Activated CD4-positive, alpha-beta T cell treated with anti-CD3 and anti-CD28 coated beads, Interleukin-2, amount 50 U/mL, for 48 hours (primary cell): ENCODE results near the gene VWA5B1.
A peak's percentile ranks its signal among the peaks of the same experiment; 100 is the strongest.
"Not testable (repeated sequence)": the region's sequence is repeated elsewhere in the genome, so short reads cannot be mapped to it uniquely, and the experiment has no call there.

Experiments
- DNase-seq, 2 experiments: peaks; one replicate each; pipeline ENCODE4 v3.0.0-alpha.2; 2020

Gene VWA5B1

DNA sequence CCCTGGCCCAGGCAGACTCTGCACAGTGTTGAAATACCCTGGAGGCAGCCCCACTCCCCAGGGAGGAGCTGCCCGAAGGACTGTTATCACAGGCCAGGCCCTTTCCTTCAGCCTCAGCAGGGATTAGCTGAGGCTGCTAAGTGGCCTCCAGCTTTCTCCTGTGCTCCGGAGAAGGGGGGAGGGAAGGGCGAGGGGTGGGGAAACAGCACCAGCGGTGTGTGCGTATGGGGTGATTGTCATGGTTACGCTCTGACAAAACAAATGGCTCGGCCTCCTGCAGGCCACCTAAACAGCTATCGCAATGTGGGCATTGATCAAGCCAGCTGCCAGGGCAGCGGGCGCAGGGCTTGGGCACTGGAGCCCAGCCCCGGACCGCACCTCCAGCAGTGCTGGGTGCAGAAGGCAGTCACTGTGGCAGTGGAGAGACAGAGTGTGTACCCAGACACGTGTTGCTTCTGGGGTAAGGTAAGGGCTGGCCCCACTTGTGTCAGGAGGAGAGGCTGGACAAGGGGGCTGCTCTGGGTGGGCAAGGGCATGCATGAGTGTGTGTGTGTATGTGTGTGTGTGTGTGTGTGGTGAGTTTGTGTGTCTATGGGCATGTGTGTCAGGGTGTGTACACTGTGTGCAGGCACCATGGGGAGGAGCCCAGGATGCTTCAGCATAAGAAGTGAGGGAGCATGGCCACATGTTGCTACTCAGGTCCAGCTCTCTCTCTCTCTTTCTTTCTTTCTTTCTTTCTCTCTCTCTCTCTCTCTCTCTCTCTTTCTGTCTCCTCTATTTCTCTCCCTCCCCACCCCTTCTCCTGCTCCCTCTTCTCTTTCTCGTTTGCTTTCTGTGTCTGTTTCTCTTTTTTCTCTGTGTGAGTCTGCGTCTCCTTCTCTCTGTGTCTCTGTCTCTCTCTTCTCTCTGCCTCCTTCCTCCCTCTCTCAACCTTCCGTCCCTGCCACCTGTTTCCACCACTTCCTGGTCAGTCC, at the start of gene VWA5B1:
Gene VWA5B1 (plus strand): TSS at position 252 of the 974 bp plus-strand sequence. CDS start 19,727 bp downstream, outside the sequence.
- DNase-seq, result no peak

- DNase-seq, result no peak
These were observed 47.7 kb upstream of the VWA5B1 start for GRCh38 chr1:20242890-20243479.

- peak; percentile 51 to 66 for DNase-seq
These were observed 41.6 kb upstream of the VWA5B1 start for GRCh38 chr1:20248971-20249612.

GRCh38 chr1:20250340-20250989, 40.2 kb upstream of the VWA5B1 start:
- peak; percentile 29 to 40 for DNase-seq

DNA sequence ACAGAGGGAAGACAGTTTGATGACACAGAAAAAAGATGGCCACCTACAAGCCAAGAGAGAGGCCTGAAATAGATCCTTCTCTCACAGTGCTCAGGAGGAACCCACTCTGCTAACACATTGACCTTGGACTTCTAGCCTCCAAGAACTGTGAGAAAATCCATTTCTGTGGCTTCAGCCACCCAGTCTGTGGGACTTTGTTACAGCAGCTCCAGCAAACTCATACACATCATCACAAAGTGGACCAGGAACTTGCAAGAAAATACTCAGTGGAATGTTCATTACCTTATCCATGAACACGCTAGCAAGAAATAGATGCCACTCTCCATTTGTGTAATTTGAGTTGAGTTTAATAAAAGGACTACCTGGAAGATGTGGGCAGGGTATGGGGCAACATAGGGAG, 38.1 kb upstream of the VWA5B1 start:
- no peak for DNase-seq

DNA sequence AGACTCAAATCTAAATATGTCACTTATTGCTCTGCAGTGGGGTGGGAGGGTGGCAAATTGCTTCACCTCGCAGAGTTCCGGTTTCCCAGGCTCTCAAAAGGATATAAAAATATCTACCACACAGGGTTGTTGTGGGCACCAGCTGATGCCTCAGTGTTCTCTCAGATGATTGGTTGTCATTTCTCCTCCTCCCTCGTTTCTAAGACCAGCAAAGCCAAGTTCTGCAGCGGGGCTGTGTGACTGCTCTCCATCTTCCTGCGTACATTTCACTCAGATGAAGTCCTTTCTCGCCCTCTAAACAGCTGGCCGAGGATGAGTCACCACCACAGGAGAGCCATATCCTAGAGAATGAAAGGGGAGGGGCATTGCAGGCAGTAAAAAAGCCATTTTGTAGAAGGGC, 35.0 kb upstream of the VWA5B1 start:
- DNase-seq, result no peak

GRCh38 chr1:20259646-20260045, 31.0 kb upstream of the VWA5B1 start:
- DNase-seq, result no peak

DNA sequence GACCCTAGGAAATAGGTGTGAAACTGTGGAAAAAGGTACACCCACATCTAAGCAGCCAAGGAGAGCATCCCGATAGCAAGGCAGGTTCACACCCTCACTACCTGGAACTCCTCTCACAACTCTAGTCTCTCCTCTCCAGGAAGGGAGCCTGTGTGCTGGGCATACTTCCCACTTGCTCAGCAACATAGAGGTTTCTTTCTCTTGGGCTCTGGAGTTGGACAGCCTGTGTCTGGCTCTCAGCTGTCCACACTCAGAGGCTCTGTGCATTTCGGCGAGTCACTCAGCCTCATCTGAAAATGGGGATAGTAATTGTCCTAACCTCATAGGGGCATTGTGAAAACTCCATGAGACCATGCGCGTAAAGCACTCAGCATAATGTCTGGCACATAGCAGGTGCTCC, 29.6 kb upstream of the VWA5B1 start:
- no peak for DNase-seq

- DNase-seq, result no peak
These were observed 27.7 kb upstream of the VWA5B1 start for GRCh38 chr1:20262810-20263534.

- DNase-seq, result no peak
These were observed 25.4 kb upstream of the VWA5B1 start for GRCh38 chr1:20265250-20265649.

DNA sequence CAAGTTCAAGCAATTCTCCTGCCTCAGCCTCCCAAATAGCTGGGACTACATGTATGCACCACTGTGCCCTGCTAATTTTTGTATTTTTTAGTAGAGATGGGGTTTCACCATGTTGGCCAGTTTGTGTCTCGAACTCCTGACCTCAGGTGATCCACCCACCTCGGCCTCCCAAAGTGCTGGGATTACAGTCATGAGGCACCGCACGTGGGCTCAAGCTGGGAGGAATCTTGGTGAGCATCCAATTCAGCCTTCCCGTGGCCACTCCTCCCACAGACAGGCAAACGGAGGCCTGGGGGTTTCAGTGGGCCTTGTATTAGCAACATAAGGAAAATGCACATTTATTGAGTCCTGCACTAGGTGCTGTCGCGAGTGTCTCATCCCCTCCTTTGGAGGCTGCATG, 24.5 kb upstream of the VWA5B1 start:
- no peak for DNase-seq

- no peak for DNase-seq
These were observed 24.0 kb upstream of the VWA5B1 start for GRCh38 chr1:20266642-20267041.

GRCh38 chr1:20271498-20272400, 18.9 kb upstream of the VWA5B1 start:
- DNase-seq, result no peak

GRCh38 chr1:20273716-20274115, 17.0 kb upstream of the VWA5B1 start:
- not testable (repeated sequence) for DNase-seq

GRCh38 chr1:20275319-20275925, 15.3 kb upstream of the VWA5B1 start:
- no peak for DNase-seq

DNA sequence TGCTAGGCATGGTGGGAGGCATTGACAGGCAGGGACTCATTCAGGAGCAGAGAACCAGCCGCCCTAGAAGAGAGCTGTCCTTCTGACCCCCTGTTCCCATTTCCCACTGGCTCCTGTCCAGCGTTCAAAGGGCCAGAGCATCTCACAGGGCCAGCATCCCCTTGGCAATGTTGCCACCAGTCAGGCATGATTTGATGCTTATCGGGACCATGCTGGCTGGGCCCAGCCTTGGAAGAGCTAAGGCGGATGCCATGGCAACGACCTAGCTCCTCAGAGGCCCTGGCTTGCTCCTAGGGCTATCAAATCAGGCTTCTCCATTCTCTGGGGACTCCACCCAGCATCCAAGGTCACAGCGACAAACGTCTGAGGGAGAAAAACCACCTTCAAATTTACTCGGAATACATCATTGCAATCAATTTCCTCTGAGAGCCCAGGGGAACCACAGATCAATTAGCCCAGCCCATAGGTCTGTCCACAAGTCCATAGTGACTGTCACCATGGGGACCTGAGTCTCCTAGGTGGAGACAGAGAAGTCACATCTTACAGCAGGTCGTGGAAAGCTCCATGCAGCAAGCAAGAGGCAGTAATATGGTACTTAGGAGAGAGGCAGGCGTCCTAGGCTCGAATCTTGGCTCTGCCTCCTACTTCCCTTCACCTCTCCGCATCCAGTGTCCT, 14.1 kb upstream of the VWA5B1 start:
- DNase-seq, result no peak

- no peak for DNase-seq
These were observed 12.0 kb upstream of the VWA5B1 start for GRCh38 chr1:20278692-20279130.

DNA sequence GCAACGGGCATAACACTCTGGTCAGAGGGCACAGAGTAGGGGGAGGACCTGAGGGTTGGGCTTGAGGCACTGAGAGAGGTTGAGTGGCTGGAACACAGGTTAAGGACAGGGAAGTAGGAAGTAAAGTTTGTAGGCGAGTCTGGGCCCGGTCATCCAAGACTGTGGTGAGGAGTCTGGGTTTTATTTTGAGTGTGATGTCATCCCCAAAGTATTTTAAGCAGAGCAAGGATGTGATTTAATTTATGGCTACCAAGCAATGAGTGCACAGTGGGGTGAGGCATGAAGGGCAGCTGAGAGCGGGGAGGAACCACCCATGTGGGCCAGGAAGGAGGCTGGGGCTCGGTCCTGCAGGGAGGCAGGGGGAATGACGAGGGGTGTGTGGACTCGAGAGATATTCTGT, 11.2 kb upstream of the VWA5B1 start:
- DNase-seq, result no peak

- no peak for DNase-seq
These were observed 10.3 kb upstream of the VWA5B1 start for GRCh38 chr1:20280341-20280740.

DNA sequence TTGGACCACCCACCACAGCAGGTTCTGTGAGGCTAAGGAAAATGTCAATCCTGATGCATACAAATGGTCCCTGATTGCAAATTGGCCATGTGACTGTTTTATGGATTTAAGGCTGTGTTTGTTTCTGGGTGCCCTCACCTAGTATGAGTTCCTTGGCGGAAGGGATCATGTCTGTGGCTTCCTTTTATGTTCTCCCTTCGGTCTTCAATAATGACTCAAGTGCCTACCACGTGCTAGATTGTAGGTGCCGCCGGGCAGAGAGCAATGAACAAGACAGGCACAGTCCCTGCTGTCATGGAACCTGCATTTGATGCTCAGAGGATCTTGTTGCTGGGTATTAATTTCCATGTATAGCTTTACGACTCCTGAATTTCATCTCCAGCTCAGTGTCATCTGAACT, 9.8 kb upstream of the VWA5B1 start:
- no peak for DNase-seq
